ENCODE results near the gene TRDMT1. TPM values are rescaled to one million over a fixed set of nuclear protein-coding genes. Genes with fewer than 3 reads are reported as not detected.

TRDMT1 gene
- polyA plus RNA-seq, 3 donors = 3.1 to 6.6 (median 5.0) TPM

GRCh38 chr10:17185873-17186272, 15.6 kb downstream of the TRDMT1 start:
- Histone ChIP-seq H4K20me1 (ENCODE audit: insufficient read depth, low read length) (no peaks in the 10 kb centered on the region), H3K9ac (ENCODE audit: insufficient read depth, low read length, poor library complexity, severe bottlenecking) (no peak overlapping the region), H3K4me2 (replicated peaks; ENCODE audit: extremely low read depth, low read length, poor library complexity, severe bottlenecking) (no peak overlapping the region), H3K9me3 (replicated peaks in 1 of 2; ENCODE audit: control insufficient read depth in 1 of 2, insufficient read depth in 1 of 2, low read length in 2 of 2) (no peaks in the 10 kb centered on the region), H3K4me1 (ENCODE audit: control insufficient read depth in 1 of 2, insufficient read depth in 2 of 2, low read length in 2 of 2) (no peaks in the 10 kb centered on the region), H3K79me2 (ENCODE audit: insufficient read depth, low read length) (no peaks in the 10 kb centered on the region), H3K36me3 (replicated peaks in 1 of 2; ENCODE audit: control insufficient read depth in 1 of 2, insufficient read depth in 2 of 2, low read length in 2 of 2) (no peaks in the 10 kb centered on the region), H3K27ac (ENCODE audit: low read depth in 1 of 2, low read length in 2 of 2) (no peak overlapping the region), H3K27me3 (ENCODE audit: control insufficient read depth in 2 of 2, insufficient read depth in 2 of 2, low read length in 2 of 2) (no peaks in the 10 kb centered on the region), H2AFZ (ENCODE audit: insufficient read depth, low read depth, low read length, poor library complexity, severe bottlenecking) (no peak overlapping the region), H3K4me3 (replicated peaks in 1 of 3; ENCODE audit: low read depth in 2 of 3, low read length in 3 of 3) (no peak overlapping the region)
- H3K9me3 Mint-ChIP-seq = no peaks in the 10 kb centered on the region
- intact Hi-C loops (cut with micrococcal nuclease) = no loop called here
- H3K4me1 Mint-ChIP-seq = peaks cover 4% of the 10 kb centered on the region
- no peaks in the 10 kb centered on the region for H3K36me3 Mint-ChIP-seq
- DNase-seq = no peak
- H3K27ac Mint-ChIP-seq = no peak overlapping the region
- TF ChIP-seq CTCF (IDR thresholded peaks at IDR 0.05) = no peak
- no CpG with 5 or more reads among the region's 3 CpGs for WGBS (ENCODE audit: insufficient coverage)
- no peak overlapping the region for H3K4me3 Mint-ChIP-seq
- H3K27me3 Mint-ChIP-seq (ENCODE audit: low read depth in 3 of 3) = peaks cover 0 to 2% (median 1%) of the 10 kb centered on the region in 3 donors

GRCh38 chr10:17183110-17183509, 18.4 kb downstream of the TRDMT1 start:
- H3K27ac ChIP-seq (ENCODE audit: low read depth in 1 of 2, low read length in 2 of 2) = no peak overlapping the region
- H3K27me3 Mint-ChIP-seq (ENCODE audit: low read depth in 3 of 3) = peaks cover 1 to 2% (median 1%) of the 10 kb centered on the region in 3 donors
- no peaks in the 10 kb centered on the region for H3K9me3 ChIP-seq (replicated peaks in 1 of 2; ENCODE audit: control insufficient read depth in 1 of 2, insufficient read depth in 1 of 2, low read length in 2 of 2)
- H2AFZ ChIP-seq (ENCODE audit: insufficient read depth, low read depth, low read length, poor library complexity, severe bottlenecking) = no peak overlapping the region
- H3K36me3 Mint-ChIP-seq = no peaks in the 10 kb centered on the region
- H3K4me3 ChIP-seq (replicated peaks in 1 of 3; ENCODE audit: low read depth in 2 of 3, low read length in 3 of 3) = no peak overlapping the region
- 100% methylated on average over 1 of the region's 2 CpGs for WGBS (ENCODE audit: insufficient coverage)
- no peaks in the 10 kb centered on the region for H3K4me1 ChIP-seq (ENCODE audit: control insufficient read depth in 1 of 2, insufficient read depth in 2 of 2, low read length in 2 of 2)
- TF ChIP-seq CTCF (IDR thresholded peaks at IDR 0.05) = peak; percentile 58
- no peak overlapping the region for H3K4me2 ChIP-seq (replicated peaks; ENCODE audit: extremely low read depth, low read length, poor library complexity, severe bottlenecking)
- no peak overlapping the region for H3K9ac ChIP-seq (ENCODE audit: insufficient read depth, low read length, poor library complexity, severe bottlenecking)
- no peak overlapping the region for H3K4me3 Mint-ChIP-seq
- no peaks in the 10 kb centered on the region for H3K36me3 ChIP-seq (replicated peaks in 1 of 2; ENCODE audit: control insufficient read depth in 1 of 2, insufficient read depth in 2 of 2, low read length in 2 of 2)
- intact Hi-C loops (cut with micrococcal nuclease) = no loop called here
- H3K27ac Mint-ChIP-seq = no peak overlapping the region
- no peak for DNase-seq
- no peaks in the 10 kb centered on the region for H4K20me1 ChIP-seq (ENCODE audit: insufficient read depth, low read length)
- no peaks in the 10 kb centered on the region for H3K79me2 ChIP-seq (ENCODE audit: insufficient read depth, low read length)
- H3K4me1 Mint-ChIP-seq = peaks cover 4% of the 10 kb centered on the region
- H3K9me3 Mint-ChIP-seq = no peaks in the 10 kb centered on the region
- H3K27me3 ChIP-seq (ENCODE audit: control insufficient read depth in 2 of 2, insufficient read depth in 2 of 2, low read length in 2 of 2) = no peaks in the 10 kb centered on the region
